Upper lobe of right lung (tissue), 1 donor: ENCODE measurements around the gene CTH. TPM values are rescaled to one million over a fixed set of nuclear protein-coding genes. Genes with fewer than 3 reads are reported as not detected.

Experiments
- ATAC-seq: fragments of 200-7000 bp; cut with Tn5 transposase; one replicate; pipeline ENCODE4 v1.9.1; 2020; ENCODE audit warnings: mild to moderate bottlenecking, moderate library complexity
- DNase-seq: peaks from one replicate; pipeline ENCODE4 v3.0.0-alpha.2; 2020
- H3K27ac ChIP-seq: fragments of 200-600 bp; one replicate; pipeline ENCODE4 v1.8.0; 2022
- H3K27me3 ChIP-seq: fragments of 200-600 bp; one replicate; pipeline ENCODE4 v1.8.0; 2022; ENCODE audit warnings: mild to moderate bottlenecking
- H3K36me3 ChIP-seq: fragments of 200-600 bp; one replicate; pipeline ENCODE4 v1.8.0; 2022
- H3K4me1 ChIP-seq: fragments of 200-600 bp; one replicate; pipeline ENCODE4 v1.8.0; 2022
- H3K4me3 ChIP-seq: fragments of 200-600 bp; one replicate; pipeline ENCODE4 v1.8.0; 2022; ENCODE audit warnings: mild to moderate bottlenecking
- H3K9me3 ChIP-seq: fragments of 200-600 bp; one replicate; pipeline ENCODE4 v1.8.0; 2022
- intact Hi-C: fragments of 100-400 bp; cut with DNase I; formaldehyde crosslinking; loops from one replicate; pipeline ENCODE4 v1.11.0; 2022
- total RNA-seq: library from RNA; stranded (reverse); fragmentation: NEBNext Ultra II Directional; extraction: Animal tissue kit (Norgen Biotek cat#: 25700); gene quantifications from one replicate; pipeline ENCODE4 v1.2.1, GENCODE V29; 2021
- TF ChIP-seq, protein P1 (sequence below): fragments of 200-600 bp; IDR thresholded peaks from one replicate; pipeline ENCODE4 v1.8.0; 2022; ENCODE audit warnings: antibody characterized with exemption
- donor health status: DM: no; HTN: yes; CAD: no; lungs with severe emphysema.

The CTH gene
- total RNA-seq, 1 donor from 2014 or later = 3.6 TPM

DNA sequence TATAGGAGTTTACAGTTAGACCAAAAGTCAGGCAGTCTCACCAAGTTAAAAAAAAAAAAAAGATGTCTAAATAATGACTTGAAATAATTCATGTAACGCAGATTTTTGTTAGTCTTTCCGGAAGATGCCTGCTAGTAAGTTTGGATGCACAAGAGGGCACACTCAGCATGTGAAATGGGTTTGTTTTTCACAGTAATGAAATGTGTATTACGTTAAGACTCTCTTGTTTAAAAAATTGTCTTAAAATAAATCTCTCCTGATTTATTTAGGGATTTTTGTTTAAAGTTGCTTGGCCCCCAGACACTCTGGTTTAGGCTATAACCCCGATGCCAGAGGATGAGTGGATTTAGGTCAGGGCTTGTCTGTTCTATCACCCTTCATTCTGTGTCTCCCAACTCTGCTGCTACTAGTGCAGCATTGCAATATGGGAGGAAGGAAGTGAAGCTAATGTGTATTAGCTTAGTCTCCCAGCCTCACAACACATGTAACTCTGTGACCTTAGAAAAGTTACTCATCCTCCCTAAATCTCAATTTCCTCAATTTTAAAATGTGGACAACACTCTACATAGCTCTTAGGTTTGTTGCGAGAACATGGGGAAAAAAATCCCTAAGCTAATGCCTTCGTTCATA, 25.7 kb downstream of the CTH start:
- H3K27ac ChIP-seq = no peak overlapping the region
- intact Hi-C loops = no loop called here
- H3K4me1 ChIP-seq = no peaks in the 10 kb centered on the region
- no peak overlapping the region for H3K4me3 ChIP-seq
- no peak for DNase-seq
- ATAC-seq = no peak
- H3K27me3 ChIP-seq = no peaks in the 10 kb centered on the region
- peaks cover 14% of the 10 kb centered on the region for H3K36me3 ChIP-seq
- TF ChIP-seq, protein P1, sequence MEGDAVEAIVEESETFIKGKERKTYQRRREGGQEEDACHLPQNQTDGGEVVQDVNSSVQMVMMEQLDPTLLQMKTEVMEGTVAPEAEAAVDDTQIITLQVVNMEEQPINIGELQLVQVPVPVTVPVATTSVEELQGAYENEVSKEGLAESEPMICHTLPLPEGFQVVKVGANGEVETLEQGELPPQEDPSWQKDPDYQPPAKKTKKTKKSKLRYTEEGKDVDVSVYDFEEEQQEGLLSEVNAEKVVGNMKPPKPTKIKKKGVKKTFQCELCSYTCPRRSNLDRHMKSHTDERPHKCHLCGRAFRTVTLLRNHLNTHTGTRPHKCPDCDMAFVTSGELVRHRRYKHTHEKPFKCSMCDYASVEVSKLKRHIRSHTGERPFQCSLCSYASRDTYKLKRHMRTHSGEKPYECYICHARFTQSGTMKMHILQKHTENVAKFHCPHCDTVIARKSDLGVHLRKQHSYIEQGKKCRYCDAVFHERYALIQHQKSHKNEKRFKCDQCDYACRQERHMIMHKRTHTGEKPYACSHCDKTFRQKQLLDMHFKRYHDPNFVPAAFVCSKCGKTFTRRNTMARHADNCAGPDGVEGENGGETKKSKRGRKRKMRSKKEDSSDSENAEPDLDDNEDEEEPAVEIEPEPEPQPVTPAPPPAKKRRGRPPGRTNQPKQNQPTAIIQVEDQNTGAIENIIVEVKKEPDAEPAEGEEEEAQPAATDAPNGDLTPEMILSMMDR = peak; percentile 35
- no peaks in the 10 kb centered on the region for H3K9me3 ChIP-seq

DNA sequence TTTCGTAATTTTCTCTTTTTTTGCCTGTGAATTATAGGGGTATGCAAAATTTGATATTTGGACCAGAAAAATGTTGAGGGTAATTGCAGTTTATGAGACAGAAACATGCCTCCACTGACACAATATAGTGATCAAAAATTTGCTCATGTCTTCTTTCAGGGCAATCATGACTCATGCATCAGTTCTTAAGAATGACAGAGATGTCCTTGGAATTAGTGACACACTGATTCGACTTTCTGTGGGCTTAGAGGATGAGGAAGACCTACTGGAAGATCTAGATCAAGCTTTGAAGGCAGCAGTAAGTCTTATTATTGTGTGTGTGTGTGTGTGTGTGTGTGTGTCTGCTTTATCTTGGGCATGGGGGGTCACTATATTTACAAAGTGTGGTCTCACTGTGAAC, 27.5 kb downstream of the CTH start:
- Histone ChIP-seq H3K4me1 (no peaks in the 10 kb centered on the region), H3K9me3 (no peaks in the 10 kb centered on the region), H3K36me3 (peaks cover 14% of the 10 kb centered on the region), H3K27ac (no peak overlapping the region), H3K4me3 (no peak overlapping the region), H3K27me3 (no peaks in the 10 kb centered on the region)
- DNase-seq = no peak
- TF ChIP-seq, protein P1 = no peak
- intact Hi-C loops = no loop called here
- ATAC-seq = no peak

DNA sequence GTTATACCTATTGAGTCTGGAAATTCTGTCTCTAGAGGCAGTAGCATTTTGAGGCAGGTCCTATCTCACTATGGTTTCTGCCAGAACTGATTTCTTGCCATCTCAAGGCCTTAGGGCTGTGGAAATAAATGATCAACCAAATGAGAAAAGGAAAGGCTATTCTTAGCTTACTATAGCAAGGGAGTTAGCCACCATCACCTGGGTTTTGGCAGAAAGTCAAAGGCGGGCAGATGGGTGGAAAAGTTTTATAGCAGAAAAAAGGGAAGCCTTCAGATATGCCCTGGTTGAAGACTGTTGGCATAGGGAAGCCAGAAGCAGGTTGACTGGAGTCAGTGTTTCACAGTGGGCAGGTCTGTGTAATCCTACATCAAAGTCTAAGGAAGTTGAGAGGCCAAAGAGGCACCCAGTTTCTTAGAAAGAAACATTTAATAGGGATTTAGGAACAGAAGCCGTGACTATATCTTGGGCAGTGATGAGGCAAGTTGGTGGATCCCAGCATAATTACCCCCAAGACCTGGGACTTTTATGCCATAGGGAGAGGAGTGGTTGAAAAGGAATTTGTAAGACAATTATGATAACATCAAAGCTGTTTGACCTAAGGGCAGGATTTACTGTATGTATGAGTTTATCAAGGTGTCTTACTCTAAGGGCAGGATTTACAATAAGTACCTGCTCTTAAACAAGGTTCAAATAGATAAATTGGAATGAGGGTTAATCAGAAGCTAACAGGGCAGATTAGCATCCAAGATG, 29.7 kb downstream of the CTH start:
- no peak overlapping the region for H3K27ac ChIP-seq
- no peaks in the 10 kb centered on the region for H3K9me3 ChIP-seq
- ATAC-seq = no peak
- no peaks in the 10 kb centered on the region for H3K4me1 ChIP-seq
- no peak for DNase-seq
- no peaks in the 10 kb centered on the region for H3K27me3 ChIP-seq
- TF ChIP-seq, protein P1 = no peak
- H3K36me3 ChIP-seq = peaks cover 7% of the 10 kb centered on the region
- intact Hi-C loops = no loop called here
- no peak overlapping the region for H3K4me3 ChIP-seq

DNA sequence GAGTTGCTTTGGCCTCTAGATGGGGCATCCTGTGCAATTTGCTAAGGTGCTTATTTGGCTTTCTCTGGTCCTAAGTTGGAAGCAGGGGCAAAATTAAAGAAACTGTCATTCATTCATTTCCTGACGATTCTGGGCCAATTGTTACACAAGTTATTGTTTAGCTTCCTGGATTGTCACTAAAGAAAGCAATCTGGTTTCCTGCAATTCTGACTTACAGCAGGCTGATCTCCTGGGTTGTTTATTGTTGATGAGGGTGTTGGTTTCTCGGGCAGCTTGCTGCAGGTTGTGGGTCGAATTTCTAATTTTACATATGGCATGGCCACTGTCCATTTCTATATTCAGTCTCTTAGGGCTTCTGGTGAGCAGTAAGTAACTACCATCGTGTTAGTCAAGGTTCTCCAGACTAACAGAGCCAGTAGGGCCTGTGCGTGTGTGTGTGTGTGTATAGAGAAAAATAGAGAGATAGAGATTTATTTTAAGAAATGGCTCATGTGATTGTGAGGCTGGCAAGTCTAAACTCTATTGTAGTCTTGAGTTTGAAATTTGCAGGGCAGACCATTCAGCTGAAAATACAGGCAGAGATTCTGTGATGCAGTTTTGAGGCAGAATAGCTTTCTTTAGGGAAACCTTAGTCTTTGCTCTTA, 30.4 kb downstream of the CTH start:
- ATAC-seq (no peak), DNase-seq (no peak)
- H3K27ac ChIP-seq = no peak overlapping the region
- no peak overlapping the region for H3K4me3 ChIP-seq
- intact Hi-C loops = no loop called here
- peaks cover 7% of the 10 kb centered on the region for H3K36me3 ChIP-seq
- TF ChIP-seq, protein P1 = no peak
- no peaks in the 10 kb centered on the region for H3K4me1 ChIP-seq
- H3K9me3 ChIP-seq = no peaks in the 10 kb centered on the region
- H3K27me3 ChIP-seq = no peaks in the 10 kb centered on the region

DNA sequence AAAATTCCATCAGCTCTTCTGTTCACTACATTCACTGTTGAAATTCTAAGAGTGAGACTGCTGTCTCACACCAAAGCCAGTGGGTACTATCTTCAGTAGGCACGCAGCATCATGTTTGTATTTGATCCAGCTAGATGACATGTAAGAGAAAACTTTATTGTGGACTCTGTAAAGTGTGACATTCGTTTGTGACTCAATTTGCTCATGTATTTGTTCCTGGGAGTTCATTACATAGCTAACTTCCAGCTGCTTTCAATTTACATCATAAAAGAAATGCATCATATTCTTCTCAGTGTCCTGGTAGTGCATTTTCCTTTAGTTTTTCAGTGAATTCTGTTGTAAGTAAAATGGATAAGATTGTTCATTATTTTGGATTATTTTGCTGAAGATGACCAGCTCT, 31.4 kb downstream of the CTH start:
- ATAC-seq = no peak
- no peaks in the 10 kb centered on the region for H3K4me1 ChIP-seq
- intact Hi-C loops = no loop called here
- H3K27ac ChIP-seq = no peak overlapping the region
- no peak overlapping the region for H3K4me3 ChIP-seq
- DNase-seq = no peak
- TF ChIP-seq, protein P1 = no peak
- no peaks in the 10 kb centered on the region for H3K9me3 ChIP-seq
- no peaks in the 10 kb centered on the region for H3K27me3 ChIP-seq
- H3K36me3 ChIP-seq = peaks cover 7% of the 10 kb centered on the region
